Measurements from ENCODE around the gene NANS.
"Not testable (repeated sequence)": the region's sequence is repeated elsewhere in the genome, so short reads cannot be mapped to it uniquely, and the experiment has no call there.

Gene NANS

GRCh38 chr9:98019869-98020268, 36.7 kb upstream of the NANS start:
- peaks cover 15% of the 10 kb centered on the region for H3K4me1 ChIP-seq (ENCODE audit: control insufficient read depth, insufficient read depth, low read length)
- not testable (repeated sequence) for H3K27me3 ChIP-seq (ENCODE audit: control insufficient read depth, insufficient read depth, low read length); H3K4me2 ChIP-seq (ENCODE audit: low read length); H3K9ac ChIP-seq (ENCODE audit: low read depth, low read length); H3K4me3 ChIP-seq (ENCODE audit: low read length); H3K9me3 ChIP-seq (replicated peaks; ENCODE audit: low read length)
- peaks cover 60% of the 10 kb centered on the region for H3K36me3 ChIP-seq (ENCODE audit: insufficient read depth, low read length)

GRCh38 chr9:98020476-98021145, 35.9 kb upstream of the NANS start:
- no peak overlapping the region for H3K4me2 ChIP-seq (ENCODE audit: low read length)
- H3K4me3 ChIP-seq (ENCODE audit: low read length) = no peak overlapping the region
- peaks cover 15% of the 10 kb centered on the region for H3K4me1 ChIP-seq (ENCODE audit: control insufficient read depth, insufficient read depth, low read length)
- no peaks in the 10 kb centered on the region for H3K9me3 ChIP-seq (replicated peaks; ENCODE audit: low read length)
- H3K9ac ChIP-seq (ENCODE audit: low read depth, low read length) = no peak overlapping the region
- peaks cover 54% of the 10 kb centered on the region for H3K36me3 ChIP-seq (ENCODE audit: insufficient read depth, low read length)
- H3K27me3 ChIP-seq (ENCODE audit: control insufficient read depth, insufficient read depth, low read length) = no peaks in the 10 kb centered on the region

DNA sequence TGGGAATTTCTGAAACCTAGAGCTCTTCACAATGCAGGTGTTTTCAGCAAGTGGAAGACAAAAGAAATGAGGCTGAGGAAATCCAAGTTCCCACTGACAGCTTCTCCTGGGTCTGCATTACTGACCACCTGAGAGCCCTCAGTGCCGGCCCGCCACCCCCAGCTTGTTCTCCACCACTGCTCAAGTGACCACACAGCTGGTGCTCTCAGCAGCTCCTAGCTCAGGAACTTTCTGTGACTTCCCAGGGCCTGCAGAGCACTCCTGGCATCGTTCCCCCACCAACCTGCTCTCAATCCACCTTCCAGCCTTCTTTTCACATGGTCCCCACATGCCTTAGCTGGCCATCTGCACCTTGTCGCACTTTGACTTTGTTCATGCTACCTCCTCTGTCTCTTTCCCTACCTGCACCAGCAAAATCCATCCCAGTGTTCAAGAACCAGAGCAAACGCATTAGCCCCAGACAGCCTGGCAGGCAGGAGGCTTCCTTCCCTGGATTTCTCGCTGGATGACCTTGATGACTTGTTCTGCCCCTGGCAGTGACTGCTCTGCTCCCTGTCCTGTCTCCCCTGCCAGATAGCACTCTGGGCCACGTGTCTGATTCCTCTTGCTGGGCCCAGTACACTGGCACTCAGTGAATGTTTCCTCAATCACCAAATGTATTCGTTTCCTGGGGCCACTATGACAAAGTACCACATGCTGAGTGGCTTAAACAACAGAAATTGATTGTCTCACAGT, 35.1 kb upstream of the NANS start:
- Histone ChIP-seq H3K36me3 (ENCODE audit: insufficient read depth, low read length) (peaks cover 45% of the 10 kb centered on the region), H3K9me3 (replicated peaks; ENCODE audit: low read length) (no peaks in the 10 kb centered on the region)

GRCh38 chr9:98022447-98022846, 34.1 kb upstream of the NANS start:
- H3K4me1 ChIP-seq (ENCODE audit: control insufficient read depth, insufficient read depth, low read length) = peaks cover 15% of the 10 kb centered on the region
- no peaks in the 10 kb centered on the region for H3K27me3 ChIP-seq (ENCODE audit: control insufficient read depth, insufficient read depth, low read length)
- peaks cover 37% of the 10 kb centered on the region for H3K36me3 ChIP-seq (ENCODE audit: insufficient read depth, low read length)
- H3K9me3 ChIP-seq (replicated peaks; ENCODE audit: low read length) = no peaks in the 10 kb centered on the region
- no peak overlapping the region for H3K4me2 ChIP-seq (ENCODE audit: low read length)
- H3K4me3 ChIP-seq (ENCODE audit: low read length) = no peak overlapping the region
- H3K9ac ChIP-seq (ENCODE audit: low read depth, low read length) = no peak overlapping the region

More for the DNA sequence above, 35.1 kb upstream of the NANS start:
- Histone ChIP-seq H3K4me2 (ENCODE audit: low read length) (no peak overlapping the region), H3K4me3 (ENCODE audit: low read length) (no peak overlapping the region), H3K9ac (ENCODE audit: low read depth, low read length) (no peak overlapping the region), H3K4me1 (ENCODE audit: control insufficient read depth, insufficient read depth, low read length) (peaks cover 15% of the 10 kb centered on the region), H3K27me3 (ENCODE audit: control insufficient read depth, insufficient read depth, low read length) (no peaks in the 10 kb centered on the region)

DNA sequence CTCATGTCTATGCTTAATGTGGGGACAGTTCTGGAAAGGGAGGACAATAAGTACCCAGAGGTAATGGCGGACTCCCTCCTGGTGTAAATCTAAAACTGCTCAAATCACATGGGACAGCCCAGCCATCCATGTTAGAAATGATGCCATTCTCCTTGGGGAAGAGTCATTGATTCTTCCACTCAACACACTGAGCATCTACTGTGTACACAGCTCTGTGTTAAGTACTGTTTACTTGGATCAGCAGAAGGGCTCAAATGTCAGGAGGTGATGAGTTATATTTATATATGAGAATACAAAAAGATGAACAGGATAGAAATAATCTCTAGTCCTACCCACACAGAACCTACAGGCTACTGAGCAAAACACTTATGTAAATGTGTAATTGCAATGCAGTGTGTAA, 31.8 kb upstream of the NANS start:
- peaks cover 15% of the 10 kb centered on the region for H3K4me1 ChIP-seq (ENCODE audit: control insufficient read depth, insufficient read depth, low read length)
- no peak overlapping the region for H3K9ac ChIP-seq (ENCODE audit: low read depth, low read length)
- no peak overlapping the region for H3K4me2 ChIP-seq (ENCODE audit: low read length)
- no peaks in the 10 kb centered on the region for H3K9me3 ChIP-seq (replicated peaks; ENCODE audit: low read length)
- no peaks in the 10 kb centered on the region for H3K27me3 ChIP-seq (ENCODE audit: control insufficient read depth, insufficient read depth, low read length)
- peaks cover 16% of the 10 kb centered on the region for H3K36me3 ChIP-seq (ENCODE audit: insufficient read depth, low read length)
- H3K4me3 ChIP-seq (ENCODE audit: low read length) = no peak overlapping the region

DNA sequence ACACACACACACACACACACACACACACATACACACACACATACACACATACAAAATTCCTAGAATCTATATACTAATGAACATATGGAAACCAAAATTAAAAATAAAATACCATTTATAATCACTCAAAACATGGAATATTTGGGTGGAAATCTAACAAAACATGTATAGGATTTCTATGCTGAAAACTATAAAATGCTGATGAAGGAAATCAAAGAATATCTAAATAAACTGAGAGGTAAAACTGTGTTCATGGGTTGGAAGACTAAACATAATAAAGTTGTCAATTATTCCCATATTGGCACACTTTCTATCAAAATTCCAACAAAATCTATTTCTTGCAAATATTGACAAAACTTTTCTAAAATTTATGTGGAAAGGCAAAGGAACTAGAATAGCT, 25.4 kb upstream of the NANS start:
- Histone ChIP-seq H3K9me3 (replicated peaks; ENCODE audit: low read length) (no peaks in the 10 kb centered on the region), H3K4me3 (ENCODE audit: low read length) (no peak overlapping the region), H3K4me1 (ENCODE audit: control insufficient read depth, insufficient read depth, low read length) (peaks cover 23% of the 10 kb centered on the region), H3K9ac (ENCODE audit: low read depth, low read length) (no peak overlapping the region), H3K27me3 (ENCODE audit: control insufficient read depth, insufficient read depth, low read length) (no peaks in the 10 kb centered on the region), H3K4me2 (ENCODE audit: low read length) (no peak overlapping the region), H3K36me3 (ENCODE audit: insufficient read depth, low read length) (no peaks in the 10 kb centered on the region)

DNA sequence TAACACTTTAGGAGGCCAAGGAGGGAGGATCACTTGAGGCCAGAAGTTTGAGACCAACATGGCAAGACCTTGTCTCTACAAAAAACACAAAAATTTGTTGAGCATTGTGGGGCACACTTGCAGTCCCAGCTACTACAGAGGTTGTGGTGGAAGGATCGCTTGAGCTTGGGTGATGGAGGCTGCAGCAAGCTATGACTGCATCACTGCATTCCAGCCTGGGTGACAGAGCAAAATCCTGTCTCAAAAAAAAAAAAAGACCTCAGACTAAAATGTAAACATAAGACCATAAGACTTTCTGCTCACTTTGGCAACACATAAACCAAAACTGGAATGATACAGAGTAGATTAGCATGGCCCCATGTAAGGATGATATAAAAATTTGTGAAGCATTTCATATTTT, 24.6 kb upstream of the NANS start:
- Histone ChIP-seq H3K36me3 (ENCODE audit: insufficient read depth, low read length) (no peaks in the 10 kb centered on the region), H3K9ac (ENCODE audit: low read depth, low read length) (peak overlapping the region; percentile 38), H3K27me3 (ENCODE audit: control insufficient read depth, insufficient read depth, low read length) (no peaks in the 10 kb centered on the region), H3K4me2 (ENCODE audit: low read length) (no peak overlapping the region), H3K4me3 (ENCODE audit: low read length) (no peak overlapping the region), H3K4me1 (ENCODE audit: control insufficient read depth, insufficient read depth, low read length) (peaks cover 31% of the 10 kb centered on the region), H3K9me3 (replicated peaks; ENCODE audit: low read length) (no peaks in the 10 kb centered on the region)

GRCh38 chr9:98034593-98035546, 21.7 kb upstream of the NANS start:
- Histone ChIP-seq H3K4me2 (ENCODE audit: low read length) (peak overlapping the region; percentile 68), H3K27me3 (ENCODE audit: control insufficient read depth, insufficient read depth, low read length) (no peaks in the 10 kb centered on the region), H3K9ac (ENCODE audit: low read depth, low read length) (peak overlapping the region; percentile 67), H3K36me3 (ENCODE audit: insufficient read depth, low read length) (no peaks in the 10 kb centered on the region), H3K9me3 (replicated peaks; ENCODE audit: low read length) (no peaks in the 10 kb centered on the region), H3K4me3 (ENCODE audit: low read length) (no peak overlapping the region), H3K4me1 (ENCODE audit: control insufficient read depth, insufficient read depth, low read length) (peaks cover 44% of the 10 kb centered on the region)

- Histone ChIP-seq H3K4me2 (ENCODE audit: low read length) (peak overlapping the region; percentile 20), H3K4me3 (ENCODE audit: low read length) (no peak overlapping the region), H3K27me3 (ENCODE audit: control insufficient read depth, insufficient read depth, low read length) (no peaks in the 10 kb centered on the region), H3K4me1 (ENCODE audit: control insufficient read depth, insufficient read depth, low read length) (peaks cover 35% of the 10 kb centered on the region), H3K9ac (ENCODE audit: low read depth, low read length) (no peak overlapping the region), H3K9me3 (replicated peaks; ENCODE audit: low read length) (no peaks in the 10 kb centered on the region), H3K36me3 (ENCODE audit: insufficient read depth, low read length) (no peaks in the 10 kb centered on the region)
Observed at GRCh38 chr9:98037357-98037756, 19.2 kb upstream of the NANS start.

DNA sequence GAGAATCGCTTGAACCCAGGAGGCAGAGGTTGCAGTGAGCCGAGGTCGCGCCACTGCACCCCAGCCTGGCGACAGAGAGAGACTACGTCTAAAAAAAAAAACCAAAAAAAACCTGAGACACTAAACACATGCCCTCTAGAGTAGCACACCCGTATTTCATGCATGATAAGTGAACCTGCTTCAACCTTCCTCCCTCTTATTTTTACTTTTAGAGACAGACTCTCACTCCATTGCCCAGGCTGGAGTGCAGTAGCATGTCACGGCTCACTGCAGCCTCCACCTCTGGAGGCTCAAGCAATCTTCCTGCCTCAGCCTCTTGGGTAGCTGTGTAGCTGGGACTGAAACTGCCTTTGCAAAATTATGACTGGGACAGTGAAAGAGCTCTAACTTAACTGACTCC, 17.6 kb upstream of the NANS start:
- H3K9me3 ChIP-seq (replicated peaks; ENCODE audit: low read length) = no peaks in the 10 kb centered on the region
- H3K4me2 ChIP-seq (ENCODE audit: low read length) = no peak overlapping the region
- no peak overlapping the region for H3K9ac ChIP-seq (ENCODE audit: low read depth, low read length)
- H3K4me3 ChIP-seq (ENCODE audit: low read length) = no peak overlapping the region
- H3K27me3 ChIP-seq (ENCODE audit: control insufficient read depth, insufficient read depth, low read length) = no peaks in the 10 kb centered on the region
- no peaks in the 10 kb centered on the region for H3K36me3 ChIP-seq (ENCODE audit: insufficient read depth, low read length)
- peaks cover 31% of the 10 kb centered on the region for H3K4me1 ChIP-seq (ENCODE audit: control insufficient read depth, insufficient read depth, low read length)

GRCh38 chr9:98039607-98040017, 16.9 kb upstream of the NANS start:
- H3K27me3 ChIP-seq (ENCODE audit: control insufficient read depth, insufficient read depth, low read length) = no peaks in the 10 kb centered on the region

More at GRCh38 chr9:98039607-98040017, 16.9 kb upstream of the NANS start:
- peaks cover 31% of the 10 kb centered on the region for H3K4me1 ChIP-seq (ENCODE audit: control insufficient read depth, insufficient read depth, low read length)
- no peak overlapping the region for H3K9ac ChIP-seq (ENCODE audit: low read depth, low read length)
- no peak overlapping the region for H3K4me2 ChIP-seq (ENCODE audit: low read length)
- H3K9me3 ChIP-seq (replicated peaks; ENCODE audit: low read length) = no peaks in the 10 kb centered on the region
- H3K36me3 ChIP-seq (ENCODE audit: insufficient read depth, low read length) = no peaks in the 10 kb centered on the region
- no peak overlapping the region for H3K4me3 ChIP-seq (ENCODE audit: low read length)

Measured in skeletal muscle satellite cell (primary cell).